HG02981 (cell line): ENCODE data around the gene LOXHD1.

ENCODE experiments used
- ATAC-seq: cut with Tn5 transposase; IDR thresholded peaks from one replicate; pipeline ENCODE4 v1.9.1; 2021; ENCODE audit warnings: mild to moderate bottlenecking, moderate library complexity; ENCODE audit not compliant: unreplicated experiment

LOXHD1 gene

DNA sequence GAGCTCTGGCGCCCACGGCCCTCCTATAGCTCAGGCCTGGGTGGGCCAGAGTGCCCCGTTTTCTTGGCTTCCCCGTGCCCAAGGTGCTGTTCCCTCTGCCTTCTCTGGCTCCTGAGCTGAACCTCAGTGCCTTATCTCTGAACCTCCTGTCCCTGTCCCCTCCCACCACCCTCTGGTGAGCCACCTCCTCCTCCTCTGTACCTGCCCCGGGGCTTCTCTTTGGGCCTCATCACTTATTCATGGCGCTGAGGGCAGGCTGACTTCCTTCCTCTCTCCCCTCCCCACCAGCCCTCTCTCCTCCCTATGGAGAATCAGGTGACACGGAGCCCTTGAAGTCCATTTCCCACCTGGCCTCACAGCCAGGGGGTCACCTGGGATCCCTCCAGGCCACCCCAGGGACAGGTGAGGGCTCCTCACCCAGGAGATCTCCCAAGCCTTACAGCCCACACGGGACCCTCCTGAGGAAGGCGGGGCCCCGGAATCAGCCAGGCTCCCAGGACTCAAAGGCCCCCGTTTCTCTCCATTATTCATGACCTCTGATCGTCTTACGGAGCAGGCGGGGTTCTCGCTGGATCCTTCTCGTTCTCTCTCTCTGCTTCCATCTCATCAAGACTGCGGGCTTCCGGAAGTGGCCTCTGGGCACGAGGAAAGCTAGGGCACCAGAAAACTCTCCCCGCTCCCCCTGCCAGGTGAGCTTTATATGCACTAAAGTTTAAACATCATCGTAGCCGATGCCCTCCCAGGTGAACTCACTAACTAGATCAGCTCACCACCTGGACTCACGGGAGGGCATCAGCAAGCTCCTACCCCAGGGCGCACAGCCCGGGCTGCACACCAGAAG lies at the start of gene LOXHD1:
Gene LOXHD1 (minus strand): TSS at position 106 of the 841 bp plus-strand sequence. CDS start 187 bp downstream, outside the sequence.
- ATAC-seq = no peak

GRCh38 chr18:46705521-46705920 lies 48.5 kb upstream of the LOXHD1 start:
- no peak for ATAC-seq

GRCh38 chr18:46704816-46705215 lies 47.8 kb upstream of the LOXHD1 start:
- no peak for ATAC-seq

GRCh38 chr18:46704189-46704588 lies 47.2 kb upstream of the LOXHD1 start:
- no peak for ATAC-seq

GRCh38 chr18:46702471-46702870 lies 45.5 kb upstream of the LOXHD1 start:
- no peak for ATAC-seq

DNA sequence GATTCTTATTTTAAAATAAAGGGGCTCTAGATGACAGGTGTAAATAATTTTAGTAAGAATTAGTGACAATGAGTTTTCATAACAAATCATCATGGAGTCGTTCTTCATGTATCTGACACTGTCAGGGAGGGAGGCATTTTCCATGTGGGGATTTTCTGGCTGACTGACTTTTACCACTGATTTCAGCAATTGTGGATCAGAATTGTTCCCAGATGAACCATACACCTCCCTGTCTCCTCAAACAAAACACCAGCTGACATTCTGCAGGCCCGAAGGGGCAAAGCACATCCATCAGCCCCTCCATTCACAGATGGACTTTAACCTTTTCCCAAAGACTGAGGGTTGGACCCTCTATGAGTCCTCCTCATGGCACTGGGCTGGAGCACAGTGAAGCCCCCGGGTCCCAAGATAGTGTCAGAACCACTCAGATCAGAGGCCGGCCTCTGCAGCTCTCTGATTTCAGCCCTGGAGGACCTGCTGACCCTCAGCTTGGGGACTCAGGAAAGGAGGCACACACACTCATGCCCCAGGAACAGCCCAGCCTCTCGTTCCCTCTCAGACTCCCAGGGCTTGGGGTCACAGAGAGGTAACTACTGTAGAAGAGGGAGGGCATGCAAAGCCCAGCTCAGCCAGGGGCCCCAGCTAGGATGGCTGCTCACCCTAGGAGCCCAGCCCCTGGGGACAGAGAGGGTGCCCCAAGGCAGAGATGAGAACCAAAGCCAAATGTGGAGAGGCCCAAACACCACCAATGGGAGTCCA lies 43.2 kb upstream of the LOXHD1 start:
- no peak for ATAC-seq

GRCh38 chr18:46696702-46697101 lies 39.7 kb upstream of the LOXHD1 start:
- ATAC-seq = no peak

DNA sequence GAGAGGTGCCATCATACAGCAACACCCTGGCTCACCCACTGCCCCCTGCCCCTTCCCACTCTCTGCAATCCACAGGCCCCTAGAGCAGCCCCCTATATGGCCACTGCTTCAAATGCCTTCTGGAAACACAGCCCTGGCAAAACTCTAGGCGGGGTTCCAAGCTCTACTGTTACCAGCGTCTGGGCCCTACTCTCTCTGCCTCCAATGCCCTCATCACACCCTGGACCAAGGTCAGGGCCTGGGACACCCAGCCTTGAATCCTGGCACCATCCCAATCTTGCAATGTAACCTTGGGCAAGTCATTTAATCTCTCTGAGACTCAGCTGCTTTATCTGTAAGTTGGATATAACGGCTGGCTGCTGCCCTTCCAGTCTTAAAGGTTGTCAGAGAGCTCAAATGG lies 39.2 kb upstream of the LOXHD1 start:
- ATAC-seq = no peak

GRCh38 chr18:46693996-46694395 lies 37.0 kb upstream of the LOXHD1 start:
- no peak for ATAC-seq

- no peak for ATAC-seq
Measured at GRCh38 chr18:46688853-46689525, 32.0 kb upstream of the LOXHD1 start.

GRCh38 chr18:46686186-46686585 lies 29.2 kb upstream of the LOXHD1 start:
- ATAC-seq = no peak

- no peak for ATAC-seq
Measured at GRCh38 chr18:46683252-46683651, 26.2 kb upstream of the LOXHD1 start.

DNA sequence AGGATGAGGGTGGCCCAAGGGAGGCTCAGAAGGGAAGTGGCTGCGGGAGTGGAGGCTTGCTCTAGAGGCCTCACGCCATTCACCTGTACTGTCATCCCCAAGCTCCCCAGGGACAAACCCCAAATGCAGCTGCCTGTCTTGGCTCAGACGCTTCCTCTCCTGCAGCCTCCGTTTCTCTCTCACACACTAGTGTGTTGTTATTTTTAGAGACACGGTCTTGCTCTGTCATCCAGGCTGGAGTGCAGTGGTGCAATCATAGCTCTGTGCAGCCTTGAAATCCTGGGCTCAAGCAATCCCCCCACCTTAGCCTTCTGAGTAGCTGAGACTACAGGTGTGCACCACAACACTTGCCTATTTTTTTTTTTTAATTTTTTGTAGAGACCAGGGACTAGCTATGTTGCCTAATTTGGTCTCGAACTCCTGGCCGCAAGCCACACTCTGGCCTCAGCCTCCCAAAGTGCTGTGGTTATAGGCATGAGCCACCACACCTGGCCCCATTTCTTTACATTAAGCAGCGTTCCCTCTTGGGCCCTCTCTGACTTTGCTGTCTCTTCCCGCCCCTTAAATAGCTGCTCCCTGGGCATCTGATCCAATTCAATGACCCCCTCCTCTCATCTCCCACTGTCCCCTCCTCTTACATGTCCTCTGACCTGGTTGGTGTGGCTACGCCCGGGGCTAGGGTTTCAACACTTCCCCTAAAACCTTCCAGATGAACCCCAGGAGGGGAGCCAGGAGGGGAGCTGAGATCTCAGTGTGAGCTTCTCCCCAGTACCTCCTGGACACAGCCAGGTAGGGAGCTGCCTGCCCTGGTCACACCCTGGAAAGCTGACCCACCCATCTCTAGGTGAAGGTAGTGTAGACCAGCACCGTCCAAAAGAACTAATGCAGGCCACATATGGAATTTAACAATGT lies 24.0 kb upstream of the LOXHD1 start:
- ATAC-seq = no peak

GRCh38 chr18:46679846-46680598 lies 23.0 kb upstream of the LOXHD1 start:
- no peak for ATAC-seq

- no peak for ATAC-seq
Measured at GRCh38 chr18:46678785-46679399, 21.9 kb upstream of the LOXHD1 start.

DNA sequence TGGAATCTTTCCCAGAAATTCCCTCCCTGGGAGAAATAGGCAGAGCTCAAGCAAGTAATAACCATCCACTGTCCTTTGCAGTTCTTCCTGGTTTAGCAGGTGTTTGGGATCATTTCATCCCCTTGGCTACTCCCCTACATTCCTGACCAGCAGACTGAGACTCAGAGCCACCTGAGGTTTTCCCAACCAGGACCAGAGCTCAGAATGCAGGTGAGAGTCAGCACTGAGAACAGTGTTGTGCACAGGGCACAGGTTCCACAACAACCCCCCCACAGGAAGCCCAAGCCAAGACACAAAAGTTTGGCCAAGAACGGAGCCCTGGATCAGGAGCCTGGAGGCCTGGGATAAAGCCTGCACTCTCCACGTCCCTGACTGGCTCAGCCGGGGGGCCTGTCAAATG lies 21.0 kb upstream of the LOXHD1 start:
- no peak for ATAC-seq

GRCh38 chr18:46677611-46678010 lies 20.6 kb upstream of the LOXHD1 start:
- no peak for ATAC-seq

DNA sequence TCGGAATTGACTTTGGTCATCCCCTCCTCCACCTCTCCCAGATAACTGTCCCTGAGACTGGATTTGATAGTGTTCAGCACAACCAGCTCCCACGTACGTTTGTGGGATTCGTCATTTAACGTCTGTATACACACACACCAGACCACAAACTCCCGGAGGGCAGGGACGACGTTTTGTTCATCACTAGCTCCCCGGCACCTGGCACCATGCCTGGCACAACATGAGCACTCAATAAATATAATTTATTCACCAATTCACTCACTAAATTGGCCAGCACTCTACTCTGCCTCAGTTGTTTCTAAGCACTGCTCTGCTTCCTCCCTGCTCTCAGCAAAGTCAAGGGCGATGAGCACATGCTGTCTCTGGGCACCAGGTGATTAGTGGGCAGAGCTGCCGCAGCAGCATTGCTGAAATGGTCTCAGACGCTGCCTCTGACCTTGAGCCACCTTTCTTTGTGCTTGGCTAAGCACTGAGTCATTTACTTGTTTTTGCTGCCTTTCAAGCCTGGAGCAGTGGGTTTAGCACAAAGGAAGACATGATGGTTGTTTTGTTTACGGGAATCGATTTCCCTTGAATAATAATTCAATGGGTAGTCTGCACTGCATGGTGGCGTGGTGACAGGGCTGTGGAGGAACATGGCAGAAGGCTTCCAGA lies 19.3 kb upstream of the LOXHD1 start:
- no peak for ATAC-seq

GRCh38 chr18:46675112-46675511 lies 18.1 kb upstream of the LOXHD1 start:
- no peak for ATAC-seq
